GM21526 (cell line): Measurements from ENCODE around the gene DIAPH2.
"Not testable (repeated sequence)": the region's sequence is repeated elsewhere in the genome, so short reads cannot be mapped to it uniquely, and the experiment has no call there.

ENCODE experiments used
- ATAC-seq: cut with Tn5 transposase; IDR thresholded peaks from one replicate; pipeline ENCODE4 v1.9.1; 2021; ENCODE audit warnings: moderate library complexity; ENCODE audit not compliant: unreplicated experiment, low FRiP score

The DIAPH2 gene

GRCh38 chrX:96798982-96799381, 114.3 kb downstream of the DIAPH2 start:
- no peak for ATAC-seq

GRCh38 chrX:96807318-96807717, 122.7 kb downstream of the DIAPH2 start:
- no peak for ATAC-seq

GRCh38 chrX:96820935-96821334, 136.3 kb downstream of the DIAPH2 start:
- no peak for ATAC-seq

GRCh38 chrX:96824166-96824565, 139.5 kb downstream of the DIAPH2 start:
- ATAC-seq = no peak

GRCh38 chrX:96833333-96833732, 148.7 kb downstream of the DIAPH2 start:
- ATAC-seq = no peak

- ATAC-seq = no peak
These were observed 149.5 kb downstream of the DIAPH2 start for GRCh38 chrX:96834137-96834536.

- ATAC-seq = peak; percentile 67
These were observed 151.1 kb downstream of the DIAPH2 start for GRCh38 chrX:96835660-96836289.

GRCh38 chrX:96837808-96838207, 153.2 kb downstream of the DIAPH2 start:
- no peak for ATAC-seq

GRCh38 chrX:96838537-96838936, 153.9 kb downstream of the DIAPH2 start:
- ATAC-seq = no peak

- no peak for ATAC-seq
These were observed 156.7 kb downstream of the DIAPH2 start for GRCh38 chrX:96841325-96841724.

GRCh38 chrX:96841866-96842265, 157.2 kb downstream of the DIAPH2 start:
- not testable (repeated sequence) for ATAC-seq

- ATAC-seq = no peak
These were observed 158.9 kb downstream of the DIAPH2 start for GRCh38 chrX:96843566-96843965.

- ATAC-seq = no peak
These were observed 162.2 kb downstream of the DIAPH2 start for GRCh38 chrX:96846841-96847240.

- ATAC-seq = not testable (repeated sequence)
These were observed 174.8 kb downstream of the DIAPH2 start for GRCh38 chrX:96859422-96859821.

- peak; percentile 56 for ATAC-seq
These were observed 176.6 kb downstream of the DIAPH2 start for GRCh38 chrX:96861218-96861617.

- no peak for ATAC-seq
These were observed 177.0 kb downstream of the DIAPH2 start for GRCh38 chrX:96861661-96862060.

- no peak for ATAC-seq
These were observed 199.0 kb downstream of the DIAPH2 start, which contains the start of gene RPA4 for GRCh38 chrX:96883608-96884007. TSS of gene RPA4 (plus strand) at chrX:96883908. CDS start at chrX:96884311, 403 bp downstream.

- ATAC-seq = no peak
These were observed 199.4 kb downstream of the DIAPH2 start for GRCh38 chrX:96884027-96884426.

- no peak for ATAC-seq
These were observed 205.1 kb downstream of the DIAPH2 start for GRCh38 chrX:96889726-96890125.

GRCh38 chrX:96906741-96907140, 222.1 kb downstream of the DIAPH2 start:
- ATAC-seq = no peak

GRCh38 chrX:96907516-96908272, 223.1 kb downstream of the DIAPH2 start:
- ATAC-seq = no peak

- no peak for ATAC-seq
These were observed 224.6 kb downstream of the DIAPH2 start for GRCh38 chrX:96909291-96909690.
